ENCODE results near the gene SLIT1.

DNA sequence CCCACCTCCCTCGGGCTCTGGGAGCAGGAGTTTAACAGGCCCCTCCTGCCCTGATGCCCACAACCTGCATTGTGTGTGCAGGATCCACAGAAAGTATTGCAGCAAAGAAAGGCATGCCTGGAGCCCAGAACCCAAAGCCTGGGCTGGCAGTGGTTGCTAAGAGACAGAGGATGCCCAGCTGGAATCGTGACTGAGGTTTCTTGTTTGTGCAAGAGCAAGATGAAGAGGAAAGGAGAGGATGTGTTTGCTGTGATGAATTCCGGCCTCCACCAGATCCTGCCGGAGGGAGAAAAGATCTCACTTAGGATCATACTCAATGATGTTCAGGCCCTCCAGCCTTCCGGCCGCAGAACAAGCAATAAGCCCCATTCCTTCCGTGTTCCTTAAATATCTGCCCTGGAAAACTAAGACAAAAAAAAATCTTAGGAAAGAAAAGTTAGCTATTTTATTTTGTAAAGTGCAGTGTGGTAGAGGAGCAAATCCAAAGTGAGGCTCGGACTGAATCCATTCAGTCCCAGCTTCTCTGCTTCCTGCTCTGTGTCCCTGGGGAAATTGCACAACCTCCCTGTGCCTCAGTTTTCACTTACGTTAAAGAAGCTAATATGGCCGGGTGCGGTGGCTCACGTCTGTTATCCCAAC is 57.1 kb downstream of the SLIT1 start:
- TF ChIP-seq SIN3A (IDR thresholded peaks at IDR 0.05; ENCODE audit: borderline replicate concordance, insufficient read depth, low read length) = no peak
- TF ChIP-seq POLR2AphosphoS5 (IDR thresholded peaks at IDR 0.05; ENCODE audit: low read depth, low read length) = no peak
